Vagina (tissue), 2 donors: Measurements from ENCODE around the gene GNAZ. TPM values are rescaled to one million over a fixed set of nuclear protein-coding genes. Genes with fewer than 3 reads are reported as not detected.

Experiments
- DNase-seq, 2 donors: peaks; one replicate each; pipeline ENCODE4 v3.0.0-alpha.2; 2017; ENCODE audit errors: extremely low spot score in 2 of 2
- H3K27ac ChIP-seq: fragments of 200-600 bp; sonication (generic); one replicate; pipeline ENCODE4 v1.5.1; 2019
- H3K27me3 ChIP-seq: fragments of 200-600 bp; sonication (generic); one replicate; pipeline ENCODE4 v1.5.1; 2019
- H3K36me3 ChIP-seq, 2 donors: fragments of 200-600 bp; sonication (generic); one replicate each; pipeline ENCODE4 v1.5.1; 2017 to 2019
- H3K4me1 ChIP-seq: fragments of 200-600 bp; sonication (generic); one replicate; pipeline ENCODE4 v1.5.1; 2019
- H3K4me3 ChIP-seq, 2 donors: fragments of 200-600 bp; sonication (generic); 1 replicate in 1 of 2; 2 replicates in 1 of 2; pipeline ENCODE4 v1.5.1; 2016 to 2019
- H3K9me3 ChIP-seq: fragments of 200-600 bp; sonication (generic); one replicate; pipeline ENCODE4 v1.5.1; 2019
- CTCF ChIP-seq, 3 experiments: fragments of 450-650 bp in 2 of 3; fragments of 200-600 bp in 1 of 3; sonication (generic) in 1 of 3; IDR thresholded peaks; one replicate each; pipeline ENCODE4 v1.5.1; 2017 to 2019; ENCODE audit warnings: antibody characterized with exemption in 3 of 3, mild to moderate bottlenecking in 2 of 3, moderate library complexity in 2 of 3
- POLR2A ChIP-seq, 2 donors: fragments of 450-650 bp; IDR thresholded peaks; one replicate each; pipeline ENCODE4 v1.6.1; 2017; ENCODE audit warnings: antibody characterized with exemption in 2 of 2, mild to moderate bottlenecking in 2 of 2, moderate library complexity in 2 of 2
- POLR2AphosphoS5 ChIP-seq, 2 donors: sonication (generic); formaldehyde crosslinking; IDR thresholded peaks; one replicate each; pipeline ENCODE4 v1.9.0; 2017; ENCODE audit warnings: antibody characterized with exemption in 2 of 2, mild to moderate bottlenecking in 2 of 2, low read depth in 1 of 2; ENCODE audit not compliant: insufficient read depth in 1 of 2
- intact Hi-C: fragments of 100-400 bp; cut with DNase I; formaldehyde crosslinking; loops from one replicate; pipeline ENCODE4 v1.15.1; 2023
- total RNA-seq: library from RNA; depleted of rRNA; stranded (reverse); fragments of >200 nt; gene quantifications from one replicate; pipeline ENCODE4 v1.2.3, GENCODE V29; 2016

Gene GNAZ
- total RNA-seq, 1 donor from 2014 or later, result 11.3 TPM

- Histone ChIP-seq H3K9me3 (no peaks in the 10 kb centered on the region), H3K27me3 (no peaks in the 10 kb centered on the region), H3K36me3 (no peaks in the 10 kb centered on the region), H3K27ac (no peak overlapping the region), H3K4me3 (no peak overlapping the region), H3K4me1 (no peaks in the 10 kb centered on the region)
- intact Hi-C loops, result no loop called here
- TF ChIP-seq POLR2A (IDR thresholded peaks at IDR 0.05), result no peak
- TF ChIP-seq CTCF (IDR thresholded peaks at IDR 0.05), result no peak
- TF ChIP-seq POLR2AphosphoS5 (IDR thresholded peaks at IDR 0.05; ENCODE audit: insufficient read depth in 1 of 2, low read depth in 1 of 2), result no peak
- no peak for DNase-seq
Measured at GRCh38 chr22:23155831-23156230, 85.5 kb downstream of the GNAZ start.

DNA sequence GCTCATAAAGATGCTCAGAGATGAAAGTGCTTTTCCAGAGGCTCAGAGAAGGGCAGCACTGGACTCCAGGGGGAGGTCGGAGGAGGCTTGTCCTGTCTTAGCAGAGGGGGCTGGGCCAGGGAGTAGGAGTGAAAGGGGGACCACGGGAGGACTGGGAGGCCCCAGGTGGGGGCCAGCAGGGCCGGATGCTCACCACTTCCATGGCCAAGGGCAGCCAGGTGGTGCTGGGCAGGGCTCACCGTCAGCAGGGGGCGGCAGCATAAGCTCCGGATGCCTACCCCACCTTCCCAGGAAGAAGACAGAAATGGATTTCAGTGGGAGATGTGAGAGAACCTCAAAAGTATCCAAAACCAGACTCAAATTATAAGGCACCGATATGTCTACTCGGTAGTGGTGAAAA lies 86.0 kb downstream of the GNAZ start:
- no peaks in the 10 kb centered on the region for H3K9me3 ChIP-seq
- H3K27me3 ChIP-seq, result no peaks in the 10 kb centered on the region
- no peak for DNase-seq
- intact Hi-C loops, result no loop called here
- TF ChIP-seq POLR2A (IDR thresholded peaks at IDR 0.05) (no peak), POLR2AphosphoS5 (IDR thresholded peaks at IDR 0.05; ENCODE audit: insufficient read depth in 1 of 2, low read depth in 1 of 2) (no peak), CTCF (IDR thresholded peaks at IDR 0.05) (no peak)
- H3K4me3 ChIP-seq, result no peak overlapping the region
- H3K36me3 ChIP-seq, result no peaks in the 10 kb centered on the region
- H3K4me1 ChIP-seq, result no peaks in the 10 kb centered on the region
- no peak overlapping the region for H3K27ac ChIP-seq

GRCh38 chr22:23157560-23158515 lies 87.5 kb downstream of the GNAZ start:
- Histone ChIP-seq H3K9me3 (no peaks in the 10 kb centered on the region), H3K4me1 (no peaks in the 10 kb centered on the region), H3K27me3 (no peaks in the 10 kb centered on the region), H3K27ac (no peak overlapping the region), H3K36me3 (no peaks in the 10 kb centered on the region), H3K4me3 (no peak overlapping the region)
- DNase-seq, result no peak
- TF ChIP-seq POLR2AphosphoS5 (IDR thresholded peaks at IDR 0.05; ENCODE audit: insufficient read depth in 1 of 2, low read depth in 1 of 2) (no peak), CTCF (IDR thresholded peaks at IDR 0.05) (no peak), POLR2A (IDR thresholded peaks at IDR 0.05) (no peak)
- intact Hi-C loops, result no loop called here

DNA sequence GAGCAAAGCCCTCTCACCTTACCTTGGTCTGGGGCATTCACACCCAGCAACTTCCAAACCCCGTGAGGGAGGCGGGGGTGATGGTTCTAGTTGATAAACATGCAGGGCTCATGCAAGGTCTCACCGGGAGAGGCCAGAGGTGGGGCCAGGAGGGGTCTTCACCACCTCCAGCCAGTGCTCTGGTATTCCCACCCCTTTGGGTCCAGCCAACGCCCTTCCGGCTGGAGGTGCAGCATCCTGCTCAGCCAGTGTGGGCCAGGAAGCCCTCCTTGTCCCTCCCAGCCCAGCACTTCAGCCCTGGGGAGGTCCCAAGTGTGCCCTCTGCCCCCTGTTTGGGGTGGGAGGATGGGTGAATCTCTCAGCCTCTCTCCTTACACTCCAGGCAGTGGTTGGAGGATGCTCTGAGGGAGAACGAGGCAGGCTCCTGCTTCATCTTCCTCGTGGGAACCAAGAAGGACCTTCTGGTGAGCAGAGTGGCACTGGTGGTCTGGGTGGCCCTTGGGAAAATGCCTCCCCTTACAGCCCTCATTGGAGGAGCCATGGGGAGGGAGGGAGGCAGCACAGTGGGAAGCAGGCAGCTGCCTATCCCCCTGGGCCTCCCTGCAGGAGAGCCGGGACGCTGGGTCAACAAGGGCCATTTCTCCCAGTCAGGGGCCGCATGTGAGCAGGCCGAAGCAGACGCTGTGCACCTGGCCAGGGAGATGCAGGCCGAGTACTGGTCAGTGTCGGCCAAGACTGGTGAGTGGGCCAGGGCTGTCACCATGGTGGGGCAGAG lies 88.4 kb downstream of the GNAZ start:
- H3K4me1 ChIP-seq, result peaks cover 7% of the 10 kb centered on the region
- H3K9me3 ChIP-seq, result no peaks in the 10 kb centered on the region
- H3K36me3 ChIP-seq, result no peaks in the 10 kb centered on the region
- DNase-seq, result no peak
- H3K27me3 ChIP-seq, result no peaks in the 10 kb centered on the region
- TF ChIP-seq POLR2AphosphoS5 (IDR thresholded peaks at IDR 0.05; ENCODE audit: insufficient read depth in 1 of 2, low read depth in 1 of 2) (no peak), CTCF (IDR thresholded peaks at IDR 0.05) (no peak), POLR2A (IDR thresholded peaks at IDR 0.05) (no peak)
- H3K27ac ChIP-seq, result no peak overlapping the region
- no peak overlapping the region for H3K4me3 ChIP-seq
- intact Hi-C loops, result no loop called here
